Stimulated activated CD8-positive, alpha-beta memory T cell treated with anti-CD3 and anti-CD28 coated beads, Interleukin-2, amount 100 ng/mL, for 1 hour (primary cell): ENCODE results near the gene GSTCD.
"Not testable (repeated sequence)": the region's sequence is repeated elsewhere in the genome, so short reads cannot be mapped to it uniquely, and the experiment has no call there.

ENCODE experiments used
- DNase-seq, 2 donors: peaks; one replicate each; pipeline ENCODE4 v3.0.0-alpha.2; 2020; ENCODE audit warnings: low read depth in 2 of 2

Gene GSTCD

DNA sequence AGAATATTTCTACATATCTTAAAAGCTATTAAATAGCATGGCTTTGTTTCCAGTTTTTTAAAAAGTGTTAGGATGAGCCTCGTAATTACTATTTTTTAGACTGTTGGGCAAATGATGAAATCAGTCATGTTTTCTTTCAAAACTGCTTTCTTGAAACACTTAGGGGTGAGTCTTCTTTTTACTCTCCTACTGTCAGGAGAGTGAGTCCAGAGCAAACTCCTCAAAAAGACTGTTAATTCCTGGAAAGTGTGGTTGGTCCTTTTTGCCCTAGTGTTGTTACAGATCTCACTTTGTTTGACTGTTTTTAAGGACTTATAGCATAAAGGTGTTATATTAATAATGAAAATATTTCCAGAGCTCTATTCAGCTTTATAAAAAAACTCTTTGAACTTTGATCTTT, 6.3 kb downstream of the GSTCD start:
- no peak for DNase-seq

DNA sequence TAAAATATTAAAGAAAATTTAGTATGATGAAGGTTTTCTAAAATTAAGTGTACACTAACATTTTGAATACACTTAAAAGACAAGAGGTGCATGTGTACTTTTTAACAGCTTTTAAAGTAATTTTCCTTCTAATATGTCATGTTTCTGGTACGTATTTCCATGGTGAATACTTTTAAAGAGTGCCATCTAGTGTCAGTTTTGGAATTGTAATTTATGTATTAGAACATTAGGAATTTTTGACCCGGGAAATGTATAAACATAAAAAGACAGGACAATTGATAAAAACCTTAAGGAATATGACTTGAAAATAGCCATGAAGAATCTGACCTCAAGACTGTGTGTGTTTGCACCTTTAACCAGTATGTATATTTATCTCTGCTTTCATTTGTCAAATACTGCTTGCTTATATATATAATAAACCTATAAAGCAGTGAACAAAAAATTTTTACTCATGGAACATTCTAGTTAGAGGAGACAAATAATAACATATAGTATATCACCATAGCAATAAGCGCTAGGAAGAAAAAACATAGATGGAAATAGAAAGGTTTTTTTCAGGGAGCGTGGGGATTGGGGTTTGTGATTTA, 7.2 kb downstream of the GSTCD start:
- DNase-seq, result no peak

DNA sequence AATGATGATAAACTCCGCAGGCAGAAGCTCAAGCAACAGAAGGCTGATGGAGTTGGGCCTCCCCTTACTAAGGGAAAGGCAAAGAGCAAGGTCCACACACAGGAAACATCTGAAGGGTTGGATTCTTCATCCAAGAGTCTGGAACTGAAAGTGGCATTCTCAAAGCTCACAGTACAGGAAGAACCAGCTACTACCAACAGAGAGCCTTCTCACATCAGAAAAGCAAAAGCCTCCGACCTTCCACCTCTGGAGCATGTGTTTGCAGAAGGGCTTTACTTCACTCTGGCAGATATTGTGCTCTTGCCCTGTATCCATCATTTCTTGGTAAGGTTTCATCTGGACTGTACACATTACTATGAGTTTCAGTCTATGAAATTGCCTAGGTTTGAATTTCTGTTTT, 10.6 kb downstream of the GSTCD start:
- DNase-seq, result no peak

DNA sequence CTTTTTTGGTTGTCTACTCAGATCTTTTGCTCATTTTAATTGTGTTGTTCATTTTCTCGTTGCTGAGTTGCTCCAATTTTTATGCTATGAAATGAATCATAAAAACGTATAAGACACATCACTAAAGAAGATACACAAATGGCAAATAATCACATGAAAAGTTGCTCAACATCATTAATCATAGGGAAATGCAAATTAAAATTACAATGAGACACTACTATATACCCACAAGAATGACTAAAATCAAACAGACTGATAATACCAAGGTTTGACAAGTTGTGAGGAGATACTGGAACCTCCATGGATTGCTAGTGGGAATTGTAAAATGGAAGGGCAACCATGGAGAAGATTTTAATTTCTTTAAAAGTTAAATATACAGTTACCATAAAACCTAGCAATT, 17.0 kb downstream of the GSTCD start:
- DNase-seq, result no peak

DNA sequence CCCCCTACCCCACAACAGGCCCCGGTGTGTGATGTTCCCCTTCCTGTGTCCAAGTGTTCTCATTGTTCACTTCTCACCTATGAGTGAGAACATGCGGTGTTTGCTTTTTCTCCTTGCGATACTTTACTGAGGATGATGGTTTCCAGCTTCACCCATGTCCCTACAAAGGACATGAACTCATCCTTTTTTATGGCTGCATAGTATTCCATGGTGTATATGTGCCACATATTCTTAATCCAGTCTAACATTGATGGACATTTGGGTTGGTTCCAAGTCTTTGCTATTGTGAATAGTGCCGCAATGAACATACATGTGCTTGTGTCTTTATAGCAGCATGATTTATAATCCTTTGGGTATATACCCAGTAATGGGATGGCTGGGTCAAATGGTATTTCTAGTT, 21.3 kb downstream of the GSTCD start:
- not testable (repeated sequence) for DNase-seq

DNA sequence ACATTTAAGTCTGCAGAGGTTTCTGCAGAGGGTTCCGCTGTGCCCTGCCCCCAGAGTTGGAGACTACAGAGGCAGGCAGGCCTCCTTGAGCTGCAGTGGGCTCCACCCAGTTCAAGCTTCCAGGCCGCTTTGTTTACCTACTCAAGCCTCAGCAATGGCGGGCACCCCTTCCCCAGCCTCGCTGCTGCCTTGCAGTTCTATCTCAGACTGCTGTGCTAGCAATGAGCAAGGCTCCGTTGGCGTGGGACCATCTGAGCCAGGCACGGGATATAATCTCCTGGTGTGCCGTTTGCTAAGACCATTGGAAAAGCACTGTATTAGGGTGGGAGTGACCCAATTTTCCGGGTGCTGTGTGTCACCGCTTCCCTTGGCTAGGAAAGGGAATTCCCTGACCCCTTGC, 26.6 kb downstream of the GSTCD start:
- not testable (repeated sequence) for DNase-seq

DNA sequence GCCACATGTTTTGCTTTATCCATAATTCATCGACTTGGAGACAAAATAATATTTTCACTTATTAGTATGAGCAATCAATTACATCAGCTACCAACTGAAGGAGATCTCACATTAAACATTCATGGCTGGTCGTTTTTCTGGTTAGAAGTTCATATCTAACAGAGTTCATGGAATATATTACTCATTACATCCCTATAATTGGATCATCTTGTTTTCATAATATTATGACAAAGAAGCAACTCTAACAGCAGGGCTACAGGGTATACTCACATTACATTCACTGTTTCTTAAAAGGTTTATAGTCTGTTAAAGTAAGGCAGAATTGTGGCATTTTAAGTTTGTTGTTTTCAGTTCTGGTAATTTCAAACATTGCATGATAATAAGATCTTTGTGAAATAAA, 33.0 kb downstream of the GSTCD start:
- no peak for DNase-seq

DNA sequence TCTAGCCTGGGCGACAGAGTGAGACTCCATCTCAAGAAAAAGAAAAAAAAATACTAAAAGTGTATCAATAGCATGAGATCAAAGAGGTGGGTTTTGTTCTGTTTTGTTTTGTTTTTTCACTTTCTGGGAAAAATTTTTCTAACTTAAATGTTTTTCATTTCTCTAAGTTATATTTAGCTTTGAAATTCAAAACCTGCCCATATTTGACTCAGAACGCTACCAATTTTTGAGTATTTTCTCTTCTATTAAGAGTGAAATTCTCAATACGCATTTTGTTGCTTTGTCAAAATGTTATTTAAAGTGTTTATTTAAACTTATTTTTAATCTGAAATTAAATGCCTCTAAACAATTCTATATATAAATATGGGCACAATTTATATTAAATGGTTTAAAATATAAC, 39.6 kb downstream of the GSTCD start:
- no peak for DNase-seq

DNA sequence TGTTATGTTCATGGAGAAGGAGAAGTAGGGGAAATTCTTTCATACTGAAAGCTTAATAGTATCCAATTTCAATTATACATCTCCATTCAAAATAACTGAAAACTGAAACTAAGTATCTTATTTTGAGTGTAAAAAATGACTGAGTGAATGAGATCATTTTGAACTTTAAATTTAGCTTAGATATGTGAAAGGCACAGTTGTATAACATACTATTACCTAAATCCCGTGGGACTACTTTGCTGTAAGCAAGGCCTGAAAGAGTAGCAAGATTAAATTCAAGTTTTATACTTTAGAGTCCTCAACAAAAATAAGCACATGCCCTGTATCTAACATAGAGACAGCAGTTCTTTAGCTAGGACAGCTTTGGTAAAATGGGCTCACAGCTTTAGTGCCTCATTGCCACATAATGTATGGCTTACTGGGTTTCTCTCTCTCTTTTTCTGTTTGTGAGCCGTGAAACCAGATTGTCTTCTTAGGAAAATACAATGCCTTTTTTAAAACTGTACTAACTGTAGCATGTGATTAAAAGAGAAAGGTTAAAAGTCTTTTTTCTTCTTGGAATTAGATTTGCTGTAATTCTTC, 43.2 kb downstream of the GSTCD start:
- DNase-seq, result no peak

DNA sequence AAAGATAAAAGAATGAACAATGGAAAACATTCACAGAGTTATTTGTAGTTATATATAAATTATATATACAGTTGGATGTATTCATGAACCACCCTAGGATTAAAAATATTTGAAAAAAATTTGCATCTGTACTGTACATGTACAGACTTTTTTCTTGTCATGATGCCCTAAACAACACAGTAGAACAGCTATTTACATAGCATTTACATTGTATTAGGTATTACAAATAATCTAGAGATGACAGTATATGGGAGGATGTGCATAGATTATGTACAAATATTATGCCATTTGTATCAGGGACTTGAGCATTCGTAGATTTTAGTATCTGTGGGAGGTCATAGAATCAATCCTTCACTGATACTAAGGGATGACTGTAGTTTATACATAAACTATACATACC, 44.8 kb downstream of the GSTCD start:
- no peak for DNase-seq

DNA sequence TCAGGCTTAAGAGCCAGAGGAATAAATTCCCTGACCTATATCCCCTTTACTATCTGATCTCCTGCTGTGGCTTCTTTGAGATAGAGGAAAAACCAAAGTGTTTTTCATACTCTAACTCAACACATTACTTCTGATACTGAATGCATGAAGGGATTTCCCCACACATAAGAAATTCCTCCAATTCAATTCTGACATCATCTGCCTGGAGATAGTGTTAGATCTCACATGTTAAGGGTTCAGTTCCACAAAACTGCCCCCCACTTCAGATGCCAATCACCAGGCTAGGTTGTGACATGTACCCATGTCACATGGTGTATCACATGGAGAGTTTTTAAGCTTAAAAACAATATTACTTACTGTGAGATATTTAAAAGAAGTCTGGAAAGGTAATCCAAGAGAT, 46.8 kb downstream of the GSTCD start:
- no peak for DNase-seq

DNA sequence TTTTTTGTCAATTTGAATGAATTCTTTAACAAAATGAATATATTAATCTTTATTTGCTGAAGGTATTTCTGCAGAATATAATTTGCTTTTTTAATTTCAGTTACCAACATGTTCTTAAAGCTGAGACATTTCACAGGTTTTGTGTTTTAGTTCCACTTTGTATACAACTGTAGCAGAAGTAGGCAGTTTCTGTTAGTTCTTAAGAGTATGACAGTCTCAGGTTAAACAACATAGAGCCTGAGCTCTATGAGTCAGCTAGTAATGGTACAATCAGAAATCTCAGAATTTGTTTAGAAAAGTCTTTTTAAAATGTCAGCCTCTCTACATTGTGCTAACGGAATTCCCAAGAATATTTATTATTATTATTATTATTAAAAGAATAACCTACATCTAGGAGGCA, 50.4 kb downstream of the GSTCD start:
- no peak for DNase-seq

DNA sequence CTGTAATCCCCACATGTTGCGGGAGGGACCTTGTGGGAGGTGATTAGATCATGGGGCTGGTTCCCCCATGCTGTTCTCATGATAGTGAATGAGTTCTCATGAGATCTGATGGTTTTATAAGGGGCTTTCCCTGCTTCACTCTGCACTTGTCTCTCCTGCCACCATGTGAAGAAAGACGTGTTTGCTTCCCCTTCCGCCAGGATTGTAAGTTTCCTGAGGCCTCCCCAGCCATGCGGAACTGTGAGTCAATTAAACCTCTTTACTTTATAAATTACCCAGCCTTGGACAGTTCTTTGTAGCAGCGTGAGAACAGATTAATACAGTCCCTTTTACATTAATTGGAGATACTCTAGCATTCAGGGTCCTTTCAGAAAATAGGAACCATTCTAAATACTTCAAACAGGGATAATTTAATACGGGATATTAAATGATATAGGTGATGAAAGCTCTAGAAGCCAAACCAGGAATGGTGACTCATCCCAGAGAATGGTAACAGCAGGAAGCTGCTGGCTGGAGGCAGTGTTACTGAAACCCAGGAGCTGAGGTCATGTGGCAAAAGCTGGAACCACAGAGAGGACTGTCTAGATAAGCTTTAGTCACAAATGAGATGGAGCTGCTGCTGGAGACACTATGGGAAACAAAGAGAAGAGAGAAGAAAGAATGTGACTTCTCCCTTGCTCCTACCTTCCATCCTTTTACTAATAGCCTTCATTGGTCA, 57.3 kb downstream of the GSTCD start:
- DNase-seq, result no peak

DNA sequence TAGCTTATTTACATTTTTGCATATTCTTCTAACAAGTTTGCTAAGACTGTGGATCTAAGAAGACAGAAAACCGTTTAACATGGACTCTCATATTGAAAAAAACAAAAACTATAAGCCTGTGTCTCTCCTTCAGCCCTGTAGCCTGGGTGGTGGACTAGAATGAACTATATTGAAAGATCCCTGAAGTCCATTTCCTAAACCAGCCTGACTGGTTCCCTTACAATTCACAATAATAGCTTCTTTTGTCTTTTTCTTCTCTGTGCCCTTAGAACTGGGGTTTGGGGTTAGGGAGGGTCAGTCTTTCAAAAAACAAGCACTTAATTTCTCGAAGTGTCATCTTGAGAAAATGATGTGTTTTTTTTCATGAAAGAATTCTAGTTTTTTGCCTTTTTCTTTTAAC, 59.0 kb downstream of the GSTCD start:
- no peak for DNase-seq

DNA sequence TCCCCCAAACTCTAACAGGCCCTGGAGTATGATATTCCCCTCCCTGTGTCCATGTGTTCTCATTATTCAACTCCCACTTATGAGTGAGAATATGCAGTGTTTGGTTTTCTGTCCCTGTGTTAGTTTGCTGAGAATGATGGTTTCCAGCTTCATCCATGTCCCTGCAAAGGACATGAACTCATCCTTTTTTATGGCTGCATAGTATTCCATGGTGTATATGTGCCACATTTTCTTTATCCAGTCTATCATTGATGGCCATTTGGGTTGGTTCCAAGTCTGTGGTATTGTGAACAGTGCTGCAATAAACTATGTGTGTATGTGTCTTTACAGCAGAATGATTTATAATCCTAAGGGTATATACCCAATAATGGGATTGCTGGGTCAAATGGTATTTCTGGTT, 61.9 kb downstream of the GSTCD start:
- DNase-seq, result not testable (repeated sequence)

DNA sequence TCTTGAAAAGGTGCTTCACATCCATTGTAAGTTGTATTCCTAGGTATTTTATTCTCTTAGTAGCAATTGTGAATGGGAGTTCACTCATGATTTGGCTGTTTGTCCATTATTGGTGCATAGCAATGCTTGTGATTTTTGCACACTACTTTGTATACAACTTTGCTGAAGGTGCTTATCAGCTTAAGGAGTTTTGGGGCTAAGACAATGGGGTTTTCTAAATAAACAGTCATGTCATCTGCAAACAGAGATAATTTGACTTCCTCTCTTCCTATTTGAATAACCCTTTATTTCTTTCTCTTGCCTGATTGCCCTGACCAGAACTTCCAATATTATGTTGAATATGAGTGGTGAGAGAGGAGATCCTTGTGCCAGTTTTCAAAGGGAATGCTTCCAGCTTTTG, 63.5 kb downstream of the GSTCD start:
- DNase-seq, result not testable (repeated sequence)

DNA sequence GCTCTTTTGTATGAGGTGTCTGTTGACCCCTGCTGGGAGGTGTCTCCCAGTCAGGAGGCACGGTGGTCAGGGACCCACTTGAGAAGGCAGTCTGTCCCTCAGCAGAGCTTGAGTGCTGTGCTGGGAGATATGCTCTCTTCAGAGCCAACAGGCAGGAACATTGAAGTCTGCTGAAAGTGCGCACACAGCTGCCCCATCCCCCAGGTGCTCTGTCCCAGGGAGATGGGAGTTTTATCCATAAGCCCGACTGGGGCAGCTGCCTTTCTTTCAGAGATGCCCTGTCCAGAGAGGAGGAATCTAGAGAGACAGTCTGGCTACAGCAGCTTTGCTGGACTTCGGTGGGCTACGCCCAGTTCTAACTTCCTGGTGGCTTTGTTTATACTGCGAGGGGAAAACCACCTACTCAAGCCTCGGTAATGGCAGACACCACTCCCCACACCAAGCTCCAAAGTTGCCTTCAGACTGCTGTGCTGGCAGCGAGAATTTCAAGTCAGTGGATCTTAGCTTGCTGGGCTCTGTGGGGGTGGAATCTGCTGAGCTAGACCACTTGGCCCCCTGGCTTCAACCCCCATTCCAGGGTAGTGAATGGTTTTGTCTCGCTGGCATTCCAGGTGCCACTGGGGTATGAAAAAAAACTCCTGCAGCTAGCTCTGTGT, 67.3 kb downstream of the GSTCD start:
- DNase-seq, result not testable (repeated sequence)

DNA sequence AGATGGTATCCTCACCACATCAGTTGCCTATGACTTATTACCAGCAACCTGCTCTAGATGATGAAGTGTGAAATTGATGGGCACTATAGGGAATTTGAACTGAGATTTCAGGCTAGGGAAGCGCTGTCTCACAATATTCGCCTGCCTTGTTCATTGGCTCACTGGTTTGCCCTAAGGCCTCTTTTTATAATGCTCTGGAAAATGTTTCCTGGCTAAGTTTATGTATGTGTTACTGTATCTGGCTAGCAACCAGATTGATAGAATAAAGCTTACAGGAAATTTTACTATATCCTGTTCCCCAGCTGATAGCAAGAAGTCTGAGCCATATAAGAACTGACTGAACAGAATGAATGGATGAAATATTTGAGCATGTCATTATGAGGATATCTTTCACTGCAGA, 71.6 kb downstream of the GSTCD start:
- DNase-seq, result no peak

DNA sequence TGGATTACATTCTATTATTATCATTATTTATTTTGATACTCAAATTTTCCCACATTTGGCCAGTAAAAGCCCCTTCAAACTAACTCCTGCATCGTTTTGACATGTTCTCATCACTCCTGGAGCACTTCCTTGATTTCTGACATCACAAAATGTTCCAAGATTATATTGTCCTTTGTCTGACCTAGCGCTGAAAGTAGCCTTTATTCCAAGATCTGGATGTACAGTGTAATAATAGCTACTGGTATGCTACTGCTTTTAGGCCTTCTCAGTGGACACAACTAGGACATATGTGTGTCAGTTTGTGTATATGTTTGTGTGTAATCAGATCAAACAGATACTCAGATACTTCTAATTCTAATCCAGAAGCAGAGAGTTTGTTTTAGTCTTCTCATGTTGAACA, 76.2 kb downstream of the GSTCD start:
- no peak for DNase-seq

DNA sequence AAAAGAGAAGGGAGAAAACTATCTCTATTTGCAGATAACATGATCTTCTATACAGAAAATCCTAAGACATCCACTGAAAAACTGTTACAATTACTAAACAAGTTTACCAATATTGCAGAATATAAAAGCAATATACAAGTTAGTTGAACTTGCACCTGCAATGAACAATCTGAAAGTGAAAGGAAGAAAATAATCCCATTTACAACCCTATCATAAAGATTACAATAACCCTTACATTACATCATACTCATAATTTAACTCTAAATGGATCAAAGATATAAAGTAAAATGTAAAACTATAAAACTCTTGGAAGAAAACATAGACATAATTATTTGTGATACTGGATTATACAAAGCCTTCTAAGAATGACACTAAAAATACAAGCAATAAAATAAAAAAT, 77.2 kb downstream of the GSTCD start:
- no peak for DNase-seq

DNA sequence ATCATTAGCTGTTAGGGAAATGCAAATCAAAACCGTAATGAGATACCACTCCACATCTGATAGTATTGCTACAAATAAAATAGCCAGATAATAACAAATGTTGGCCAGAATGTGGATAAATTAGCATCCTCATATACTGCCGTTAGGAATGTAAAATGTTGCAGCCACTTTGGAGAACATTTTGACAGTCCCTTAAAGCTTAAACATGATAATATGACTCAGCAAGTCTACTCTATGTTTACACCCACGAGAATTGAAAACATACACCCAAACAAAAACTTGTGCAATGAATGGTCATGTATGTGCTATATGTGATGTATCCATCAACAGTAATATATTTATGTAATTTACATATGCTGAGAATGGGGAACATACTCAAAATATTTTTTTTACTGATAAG, 78.2 kb downstream of the GSTCD start:
- DNase-seq, result no peak

DNA sequence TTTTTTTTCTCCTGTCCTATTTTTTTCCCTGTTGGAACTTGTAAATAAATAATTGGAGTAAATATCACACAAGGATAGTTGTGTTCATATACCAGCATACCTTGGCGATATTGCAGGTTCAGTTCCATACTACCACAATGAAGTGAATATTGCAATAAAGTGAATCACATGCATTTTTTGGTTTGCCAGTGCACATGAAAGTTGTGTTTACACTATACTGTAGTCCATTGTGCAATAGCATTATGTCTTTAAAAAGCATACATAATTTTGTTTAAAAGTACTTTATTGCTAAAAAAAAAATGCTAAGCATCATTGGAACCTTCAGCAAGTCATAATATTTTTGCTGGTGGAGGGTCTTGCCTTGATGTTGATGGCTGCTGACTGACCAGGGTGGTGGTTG, 88.6 kb downstream of the GSTCD start:
- no peak for DNase-seq

DNA sequence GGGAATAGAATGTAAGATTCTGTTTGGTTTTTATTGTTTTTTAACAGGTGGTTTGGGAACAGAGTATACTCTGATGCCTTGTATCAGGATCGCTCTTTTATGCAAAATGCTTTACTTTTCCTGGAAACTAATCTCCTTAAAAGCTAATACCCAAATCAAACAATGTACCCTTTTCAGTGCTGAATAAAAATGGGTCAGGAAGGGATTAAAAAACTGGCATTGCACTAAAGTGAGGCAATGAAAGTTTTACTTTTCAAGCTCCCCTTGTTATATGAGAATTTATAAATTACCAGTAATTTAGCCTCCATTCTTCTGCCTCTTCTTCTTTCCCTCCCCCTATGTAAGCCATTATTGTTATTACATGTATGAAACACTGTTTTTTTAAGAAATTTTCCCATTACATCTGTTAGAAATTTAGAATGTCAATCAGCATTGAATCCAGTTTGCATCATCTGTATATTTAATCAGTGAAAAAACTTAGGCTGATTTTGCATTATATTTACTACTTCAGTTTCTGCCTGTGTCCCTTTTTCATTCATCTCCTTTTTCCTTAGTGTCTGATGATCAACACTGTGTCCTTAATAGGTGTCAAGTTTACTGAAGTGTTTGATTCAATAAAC, 97.0 kb downstream of the GSTCD start:
- no peak for DNase-seq
